CD4-positive, CD25-positive, alpha-beta regulatory T cell (primary cell): Measurements from ENCODE around the gene HTR1D. TPM values are rescaled to one million over a fixed set of nuclear protein-coding genes. Genes with fewer than 3 reads are reported as not detected.

ENCODE experiments used
- ATAC-seq, 2 donors: fragments of 150-1000 bp; cut with Tn5 transposase; one replicate each; pipeline ENCODE4 v1.10.0; 2021; ENCODE audit warnings: low read depth in 2 of 2, moderate number of reproducible peaks in 2 of 2, moderate library complexity in 1 of 2
- DNase-seq, 3 donors: peaks; one replicate each; pipeline versions ENCODE4 v3.0.0 to v3.0.0-alpha.2; 2012 to 2022; ENCODE audit warnings: mixed read lengths in 1 of 3
- H3K27ac ChIP-seq: one replicate; pipeline ENCODE4 v1.7.0; 2013; ENCODE audit warnings: mild to moderate bottlenecking, low read length; ENCODE audit not compliant: insufficient read depth, poor library complexity, severe bottlenecking
- H3K27me3 ChIP-seq: one replicate; pipeline ENCODE4 v1.7.0; 2013; ENCODE audit warnings: low read length; ENCODE audit not compliant: control insufficient read depth, insufficient read depth
- H3K36me3 ChIP-seq: one replicate; pipeline ENCODE4 v1.7.0; 2013; ENCODE audit warnings: mild to moderate bottlenecking, low read length, moderate library complexity; ENCODE audit not compliant: control insufficient read depth, insufficient read depth
- H3K4me1 ChIP-seq: 2 replicates; pipeline ENCODE4 v1.7.0; 2013; ENCODE audit warnings: mild to moderate bottlenecking, low read length; ENCODE audit not compliant: insufficient read depth, control insufficient read depth, poor library complexity, severe bottlenecking
- H3K4me3 ChIP-seq: one replicate; pipeline ENCODE4 v1.7.0; 2013; ENCODE audit warnings: low read depth, mild to moderate bottlenecking, low read length, moderate library complexity
- H3K9me3 ChIP-seq, 2 experiments: 1 replicate in 1 of 2; 2 replicates in 1 of 2; pipeline ENCODE4 v1.7.0; 2013; ENCODE audit warnings: low read length in 2 of 2, mild to moderate bottlenecking in 1 of 2, moderate library complexity in 1 of 2; ENCODE audit not compliant: control insufficient read depth in 2 of 2
- H3K27ac Mint-ChIP-seq, 3 donors: one replicate each; pipeline ENCODE4 v1.8.0; 2020 to 2022; ENCODE audit warnings: mild to moderate bottlenecking in 3 of 3, mixed read lengths in 3 of 3, moderate library complexity in 2 of 3
- H3K27me3 Mint-ChIP-seq: one replicate; pipeline ENCODE4 v1.8.0; 2022; ENCODE audit warnings: mild to moderate bottlenecking, mixed read lengths
- H3K36me3 Mint-ChIP-seq: one replicate; pipeline ENCODE4 v1.8.0; 2020; ENCODE audit warnings: mixed read lengths
- H3K4me1 Mint-ChIP-seq, 4 donors: one replicate each; pipeline ENCODE4 v1.8.0; 2020 to 2022; ENCODE audit warnings: mixed read lengths in 4 of 4, mild to moderate bottlenecking in 1 of 4
- H3K4me3 Mint-ChIP-seq, 4 donors: one replicate each; pipeline ENCODE4 v1.8.0; 2020 to 2022; ENCODE audit warnings: mild to moderate bottlenecking in 4 of 4, mixed read lengths in 4 of 4, moderate library complexity in 3 of 4
- H3K9me3 Mint-ChIP-seq, 7 donors: one replicate each; pipeline ENCODE4 v1.8.0; 2020 to 2022; ENCODE audit warnings: mixed read lengths in 7 of 7, mild to moderate bottlenecking in 3 of 7, moderate library complexity in 2 of 7
- polyA plus RNA-seq, 4 donors: library from polyadenylated mRNA; unstranded; fragments of 300-500 nt; fragmentation: Illumina TruSeq; gene quantifications; one replicate each; pipeline ENCODE4 v1.2.3, GENCODE V29; 2021
- total RNA-seq: library from RNA; stranded (reverse); gene quantifications from one replicate; pipeline ENCODE4 v1.2.3, GENCODE V29; 2022

Gene HTR1D
- total and polyA plus RNA-seq, 5 donors from 2014 or later = not detected

DNA sequence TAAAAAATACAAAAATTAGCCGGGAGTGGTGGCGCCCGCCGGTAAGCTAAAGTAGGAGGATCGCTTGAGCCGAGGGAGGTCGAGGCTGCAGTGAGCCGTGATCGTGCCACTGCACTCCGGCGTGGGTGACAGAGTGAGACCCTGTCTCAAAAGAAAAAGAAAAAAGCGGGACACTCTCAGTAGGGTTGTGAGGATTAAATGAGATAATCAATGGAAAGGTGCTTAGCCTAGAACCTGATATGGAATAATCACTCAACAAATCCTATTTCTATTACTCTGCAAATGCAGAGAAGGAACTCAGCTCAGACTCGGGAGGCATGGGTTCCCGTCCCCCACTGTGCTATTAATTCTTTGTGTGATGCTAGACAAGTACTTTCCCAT, 48.1 kb downstream of the HTR1D start:
- peaks cover 23% of the 10 kb centered on the region for H3K4me1 ChIP-seq
- Mint-ChIP-seq H3K9me3 (no peaks in the 10 kb centered on the region), H3K36me3 (no peaks in the 10 kb centered on the region), H3K4me3 (peak overlapping the region; percentile 86 to 96 (median 96)), H3K4me1 (peaks cover 17 to 43% (median 29%) of the 10 kb centered on the region in 4 donors), H3K27ac (peak overlapping the region in 1 of 3 donors; percentile 13), H3K27me3 (peaks cover 9% of the 10 kb centered on the region)
- ATAC-seq (no peak), DNase-seq (no peak)
- H3K27ac ChIP-seq = no peak overlapping the region
- no peaks in the 10 kb centered on the region for H3K36me3 ChIP-seq
- H3K27me3 ChIP-seq = no peaks in the 10 kb centered on the region
- H3K4me3 ChIP-seq = peak overlapping the region; percentile 32
- no peaks in the 10 kb centered on the region for H3K9me3 ChIP-seq

DNA sequence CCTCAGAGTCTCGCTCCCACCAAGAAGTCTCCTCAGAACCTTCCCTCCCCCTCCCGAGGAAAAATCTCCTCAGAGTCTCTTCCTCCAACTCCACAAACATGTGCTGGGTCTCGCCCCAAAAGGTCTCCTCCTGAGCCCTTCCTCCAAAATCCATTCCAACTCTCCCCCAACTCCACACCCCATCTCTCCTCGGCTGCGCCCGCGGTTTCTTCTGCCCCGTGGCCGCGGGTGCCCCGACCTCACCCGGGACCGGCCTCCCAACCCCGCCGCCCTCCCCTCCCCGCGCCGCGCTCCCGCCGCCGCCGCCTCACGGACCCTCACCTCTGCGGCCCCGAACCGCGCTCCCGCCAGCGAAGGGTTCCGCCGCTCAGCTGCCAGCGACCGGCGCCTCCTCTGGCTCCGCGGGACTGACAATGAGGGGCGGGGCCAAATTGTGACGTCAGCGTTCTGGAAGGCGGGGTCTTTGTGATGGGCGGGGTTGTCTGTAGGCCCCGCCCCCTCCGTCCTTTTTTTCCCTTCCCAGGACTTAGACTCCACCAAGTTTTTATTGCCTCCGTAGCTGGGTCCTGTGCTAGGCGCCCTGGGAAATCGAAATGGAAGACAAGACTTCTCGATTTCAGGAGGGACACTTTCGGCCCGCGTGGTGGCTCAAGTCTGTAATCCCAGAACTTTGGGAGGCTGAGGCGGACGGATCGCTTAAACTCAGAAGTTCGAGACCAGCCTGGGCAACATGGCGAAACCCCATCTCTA, 48.7 kb downstream of the HTR1D start, which contains the start of gene LUZP1:
LUZP1 (minus strand) TSS at position 412 of the 750 bp plus-strand sequence.
- no peaks in the 10 kb centered on the region for H3K27me3 ChIP-seq
- peak within 1 kb of the TSS; percentile 72 for H3K27ac ChIP-seq
- H3K4me3 Mint-ChIP-seq = peak within 1 kb of the TSS; percentile 86 to 96 (median 96)
- H3K4me1 ChIP-seq = peaks cover 23% of the 10 kb centered on the region
- no peaks in the 10 kb centered on the region for H3K9me3 Mint-ChIP-seq
- peak within 1 kb of the TSS; percentile 86 for H3K4me3 ChIP-seq
- DNase-seq (peak; percentile 76 to 82 (median 79)), ATAC-seq (peak; percentile 83 to 84)
- peak within 1 kb of the TSS; percentile 65 to 94 (median 92) for H3K27ac Mint-ChIP-seq
- no peaks in the 10 kb centered on the region for H3K9me3 ChIP-seq
- no peaks in the 10 kb centered on the region for H3K36me3 ChIP-seq
- no peaks in the 10 kb centered on the region for H3K36me3 Mint-ChIP-seq
- H3K27me3 Mint-ChIP-seq = peaks cover 9% of the 10 kb centered on the region
- peaks cover 20 to 48% (median 34%) of the 10 kb centered on the region in 4 donors for H3K4me1 Mint-ChIP-seq

DNA sequence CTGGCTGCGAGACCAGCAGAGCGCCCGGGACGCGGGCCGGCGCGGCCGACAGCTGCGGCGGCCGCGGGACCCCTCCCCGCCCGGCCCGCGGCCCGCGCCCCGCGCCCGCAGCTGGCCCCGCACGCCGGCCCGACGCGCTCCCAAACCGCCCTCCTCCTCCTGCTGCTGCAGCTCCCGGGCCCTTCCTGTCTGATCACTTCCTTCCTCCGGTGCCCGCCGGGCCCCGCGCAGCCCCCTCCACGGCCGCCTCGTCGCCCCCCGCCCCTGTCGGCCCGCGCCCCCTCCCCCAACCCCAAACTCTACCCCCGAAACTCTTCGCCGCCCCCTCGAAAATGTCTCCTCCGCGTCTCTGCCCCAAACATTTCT, 49.2 kb downstream of the HTR1D start:
- peak in 2 of 3 donors; percentile 23 to 47 for DNase-seq
- Mint-ChIP-seq H3K4me1 (peaks cover 22 to 50% (median 37%) of the 10 kb centered on the region in 4 donors), H3K27ac (peak overlapping the region; percentile 13 to 94 (median 92)), H3K36me3 (no peaks in the 10 kb centered on the region), H3K27me3 (peaks cover 9% of the 10 kb centered on the region), H3K9me3 (no peaks in the 10 kb centered on the region), H3K4me3 (peak overlapping the region; percentile 86 to 96 (median 96))
- peak overlapping the region; percentile 72 for H3K27ac ChIP-seq
- H3K4me3 ChIP-seq = peak overlapping the region; percentile 86
- ATAC-seq = peak; percentile 22 to 52
- H3K9me3 ChIP-seq = no peaks in the 10 kb centered on the region
- H3K4me1 ChIP-seq = peaks cover 23% of the 10 kb centered on the region
- H3K27me3 ChIP-seq = no peaks in the 10 kb centered on the region
- no peaks in the 10 kb centered on the region for H3K36me3 ChIP-seq

DNA sequence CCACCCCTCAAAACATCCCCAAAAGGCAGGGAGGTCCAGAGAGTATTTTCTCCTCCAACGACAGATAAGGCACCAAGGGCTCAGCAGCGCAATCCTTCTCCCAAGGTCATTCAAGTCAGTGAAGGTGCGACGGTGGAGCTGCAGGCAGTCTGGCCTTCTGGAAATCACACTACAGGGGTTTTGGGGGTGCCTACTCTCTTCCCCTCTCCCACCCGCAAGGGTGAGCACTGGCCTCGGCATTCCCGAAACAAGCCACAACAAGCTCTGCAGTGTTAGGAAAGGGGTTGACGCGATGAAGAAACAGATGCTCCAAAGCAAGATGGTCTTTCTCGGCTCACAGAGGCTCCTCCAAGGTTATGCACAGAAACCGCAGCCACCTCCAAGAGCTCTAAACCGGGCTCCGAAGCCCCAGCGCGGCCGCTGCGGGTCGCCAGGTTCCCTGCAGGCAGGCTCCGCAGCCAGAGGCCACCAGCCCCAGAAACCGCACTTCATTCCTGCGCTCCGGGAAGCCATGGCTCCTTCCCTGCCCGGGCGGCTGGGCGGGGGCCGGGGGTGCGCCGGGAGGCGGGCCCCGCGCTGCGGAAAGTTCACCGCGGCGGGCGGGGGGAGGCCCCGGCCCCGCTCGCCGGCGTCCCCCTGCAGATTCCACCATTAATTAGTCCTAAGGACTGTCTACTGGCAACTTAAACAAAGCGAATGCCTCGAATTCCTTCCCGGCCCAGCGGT, 49.8 kb downstream of the HTR1D start:
- no peaks in the 10 kb centered on the region for H3K36me3 ChIP-seq
- no peaks in the 10 kb centered on the region for H3K27me3 ChIP-seq
- Mint-ChIP-seq H3K36me3 (no peaks in the 10 kb centered on the region), H3K4me3 (peak overlapping the region; percentile 86 to 95 (median 90)), H3K4me1 (peaks cover 22 to 54% (median 37%) of the 10 kb centered on the region in 4 donors), H3K27me3 (peaks cover 9% of the 10 kb centered on the region), H3K9me3 (no peaks in the 10 kb centered on the region), H3K27ac (peak overlapping the region; percentile 20 to 76 (median 65))
- peak overlapping the region; percentile 76 for H3K4me3 ChIP-seq
- H3K9me3 ChIP-seq = no peaks in the 10 kb centered on the region
- H3K4me1 ChIP-seq = peaks cover 23% of the 10 kb centered on the region
- ATAC-seq (peak in 1 of 2 donors; percentile 13), DNase-seq (peak; percentile 29 to 35 (median 32))
- no peak overlapping the region for H3K27ac ChIP-seq

DNA sequence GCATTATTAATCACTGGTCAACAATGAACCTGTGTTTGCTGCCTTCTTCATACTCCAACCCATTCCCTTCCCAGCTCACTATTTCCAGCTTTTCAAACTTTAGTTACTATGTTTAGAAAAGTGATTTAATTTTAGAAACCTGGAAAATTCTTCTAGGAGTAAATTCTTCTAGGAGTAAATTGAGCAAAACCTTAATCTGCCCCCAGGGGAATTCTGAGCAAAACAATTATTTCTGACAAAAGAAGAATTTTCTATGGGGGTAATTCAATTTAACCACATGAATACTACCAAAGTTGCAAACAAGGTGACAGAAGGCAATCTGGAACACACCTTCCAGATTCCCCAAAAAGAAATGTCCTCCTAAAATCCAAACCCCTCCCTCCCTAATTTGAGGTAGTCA, 50.4 kb downstream of the HTR1D start:
- DNase-seq (no peak), ATAC-seq (no peak)
- H3K4me1 Mint-ChIP-seq = peaks cover 22 to 57% (median 40%) of the 10 kb centered on the region in 4 donors
- no peaks in the 10 kb centered on the region for H3K36me3 Mint-ChIP-seq
- no peaks in the 10 kb centered on the region for H3K9me3 Mint-ChIP-seq
- Histone ChIP-seq H3K27ac (no peak overlapping the region), H3K4me1 (peaks cover 23% of the 10 kb centered on the region), H3K4me3 (peak overlapping the region; percentile 76), H3K27me3 (no peaks in the 10 kb centered on the region), H3K36me3 (no peaks in the 10 kb centered on the region), H3K9me3 (no peaks in the 10 kb centered on the region)
- H3K27ac Mint-ChIP-seq = peak overlapping the region in 2 of 3 donors; percentile 20 to 76
- peaks cover 6% of the 10 kb centered on the region for H3K27me3 Mint-ChIP-seq
- H3K4me3 Mint-ChIP-seq = peak overlapping the region; percentile 86 to 91 (median 89)

DNA sequence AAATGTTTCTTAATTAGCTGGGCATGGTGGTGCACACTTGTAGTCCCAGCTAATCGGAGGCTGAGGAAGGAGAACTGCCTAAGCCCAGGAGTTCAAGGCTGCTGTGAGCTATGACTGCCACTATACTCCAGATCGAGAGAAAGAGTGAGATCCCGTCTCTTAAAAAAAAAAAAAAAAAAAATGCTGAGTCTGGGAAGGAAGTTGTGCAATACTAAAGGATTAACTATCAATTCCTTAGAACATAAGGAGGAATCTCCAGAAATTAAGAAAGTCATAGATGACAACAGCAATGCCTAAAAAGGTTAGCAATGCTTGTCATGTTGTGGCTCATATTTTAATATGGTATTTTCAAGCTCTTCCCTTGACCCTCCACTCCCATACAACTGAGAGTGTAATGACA, 53.9 kb downstream of the HTR1D start:
- no peaks in the 10 kb centered on the region for H3K36me3 Mint-ChIP-seq
- no peak overlapping the region for H3K27ac Mint-ChIP-seq
- no peaks in the 10 kb centered on the region for H3K27me3 Mint-ChIP-seq
- H3K36me3 ChIP-seq = no peaks in the 10 kb centered on the region
- H3K9me3 ChIP-seq = no peaks in the 10 kb centered on the region
- peaks cover 22 to 53% (median 40%) of the 10 kb centered on the region in 4 donors for H3K4me1 Mint-ChIP-seq
- peaks cover 14% of the 10 kb centered on the region for H3K4me1 ChIP-seq
- H3K4me3 Mint-ChIP-seq = peak overlapping the region in 1 of 4 donors; percentile 40
- no peaks in the 10 kb centered on the region for H3K9me3 Mint-ChIP-seq
- no peaks in the 10 kb centered on the region for H3K27me3 ChIP-seq
- H3K27ac ChIP-seq = no peak overlapping the region
- DNase-seq (no peak), ATAC-seq (no peak)
- no peak overlapping the region for H3K4me3 ChIP-seq

DNA sequence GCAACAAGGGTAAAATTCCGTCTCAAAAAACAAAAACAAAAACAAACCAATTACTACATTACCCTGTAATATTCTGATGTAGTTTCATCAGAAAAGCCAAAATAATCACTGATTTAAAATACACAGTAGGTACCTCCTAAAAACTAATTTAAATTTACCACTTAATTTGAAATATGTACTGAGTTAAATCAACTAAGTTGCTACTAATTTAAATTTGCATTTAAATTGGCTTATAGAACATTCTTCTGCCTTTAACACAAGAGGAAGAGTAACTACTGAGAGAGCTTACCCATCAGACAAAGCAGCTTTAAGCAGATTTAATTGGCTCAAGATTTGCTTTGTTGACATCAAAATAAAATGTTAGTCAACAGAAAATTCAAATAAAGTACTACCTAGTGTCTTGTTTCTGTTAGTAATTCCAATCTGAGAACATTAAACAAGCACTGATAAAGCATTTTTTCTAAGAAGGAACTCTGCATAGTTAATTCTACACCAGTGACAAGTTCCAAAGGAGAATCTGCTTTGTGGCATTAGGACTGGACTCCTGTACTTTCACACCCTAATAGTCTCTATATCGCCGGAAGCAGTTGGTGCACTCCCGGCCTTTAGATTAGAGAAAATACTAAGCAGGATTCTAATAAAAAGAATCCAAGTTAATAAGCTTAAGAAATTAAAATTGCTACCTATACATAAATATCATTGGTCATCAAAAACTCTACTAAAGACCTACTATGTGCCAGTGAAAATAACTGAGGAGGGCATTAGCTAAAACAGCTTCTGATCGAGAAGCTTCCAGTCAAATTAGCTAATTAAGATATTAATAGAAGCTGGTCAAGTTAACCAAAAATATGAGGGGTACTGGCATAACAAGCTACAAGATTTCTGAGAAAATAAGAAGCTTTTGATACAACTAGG, 57.1 kb downstream of the HTR1D start:
- Mint-ChIP-seq H3K9me3 (no peaks in the 10 kb centered on the region), H3K36me3 (no peaks in the 10 kb centered on the region), H3K27ac (no peak overlapping the region), H3K4me3 (no peak overlapping the region), H3K27me3 (no peaks in the 10 kb centered on the region), H3K4me1 (peaks cover 25 to 52% (median 37%) of the 10 kb centered on the region in 4 donors)
- no peaks in the 10 kb centered on the region for H3K27me3 ChIP-seq
- no peak overlapping the region for H3K4me3 ChIP-seq
- H3K27ac ChIP-seq = no peak overlapping the region
- ATAC-seq = no peak
- H3K36me3 ChIP-seq = no peaks in the 10 kb centered on the region
- H3K9me3 ChIP-seq = no peaks in the 10 kb centered on the region
- no peak for DNase-seq
- H3K4me1 ChIP-seq = no peaks in the 10 kb centered on the region
